Endometrial microvascular endothelial cells (primary cell): ENCODE results near the gene UTS2B. TPM values are rescaled to one million over a fixed set of nuclear protein-coding genes. Genes with fewer than 3 reads are reported as not detected.

ENCODE experiments used
- in situ Hi-C: cut with HindIII; loops from 2 replicates; pipeline ENCODE4 v1.10.0; 2017; ENCODE audit warnings: low sequenced_read_pairs, low pct_unique_long_range_greater_than_20kb; ENCODE audit errors: inconsistent ontology term
- total RNA-seq: library from RNA; depleted of rRNA; stranded (reverse); fragments of >200 nt; gene quantifications from one replicate; pipeline ENCODE4 v1.2.3, GENCODE V29; 2015; ENCODE audit errors: inconsistent ontology term

Gene UTS2B
- total RNA-seq, 1 donor from 2014 or later = not detected

DNA sequence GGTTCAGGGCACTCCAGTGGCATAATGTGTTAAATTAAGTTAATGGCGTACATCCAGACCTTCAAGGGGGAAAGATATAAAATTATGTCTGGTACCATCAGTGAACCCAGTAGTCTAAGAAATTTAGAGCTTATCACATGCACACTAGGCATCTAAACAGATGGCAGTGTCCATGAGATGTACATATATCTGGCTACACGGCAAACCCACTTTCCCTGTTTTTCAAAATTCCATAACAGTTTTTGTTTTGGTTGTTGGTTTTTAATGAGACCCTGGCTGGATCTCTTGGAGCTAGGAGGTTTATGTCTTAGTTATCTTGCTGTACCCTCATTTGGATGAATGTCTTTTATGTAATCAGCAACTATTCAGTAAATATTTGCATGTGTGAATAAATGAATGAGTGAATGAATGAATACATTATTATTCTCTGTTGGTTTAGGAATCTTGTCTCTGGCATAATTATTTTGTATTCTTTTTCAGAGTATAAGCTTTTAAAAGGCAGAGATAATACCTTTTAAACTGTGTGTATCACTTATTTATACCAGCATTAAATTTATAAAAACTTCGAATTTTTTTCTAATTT, 3.1 kb upstream of the UTS2B start:
- in situ Hi-C loops = no loop called here

- in situ Hi-C loops = no loop called here
Observed at GRCh38 chr3:191331388-191331787, 1.1 kb upstream of the UTS2B start.

- in situ Hi-C loops = no loop called here
Observed at GRCh38 chr3:191330530-191331048, 263 bp upstream of the UTS2B start.

GRCh38 chr3:191328962-191329653, 1.2 kb downstream of the UTS2B start, which contains the start of gene CCDC50:
Gene CCDC50, plus strand, starts transcription at chr3:191329394. Its CDS starts 281 bp downstream, at chr3:191329675.
- in situ Hi-C loops = no loop called here

DNA sequence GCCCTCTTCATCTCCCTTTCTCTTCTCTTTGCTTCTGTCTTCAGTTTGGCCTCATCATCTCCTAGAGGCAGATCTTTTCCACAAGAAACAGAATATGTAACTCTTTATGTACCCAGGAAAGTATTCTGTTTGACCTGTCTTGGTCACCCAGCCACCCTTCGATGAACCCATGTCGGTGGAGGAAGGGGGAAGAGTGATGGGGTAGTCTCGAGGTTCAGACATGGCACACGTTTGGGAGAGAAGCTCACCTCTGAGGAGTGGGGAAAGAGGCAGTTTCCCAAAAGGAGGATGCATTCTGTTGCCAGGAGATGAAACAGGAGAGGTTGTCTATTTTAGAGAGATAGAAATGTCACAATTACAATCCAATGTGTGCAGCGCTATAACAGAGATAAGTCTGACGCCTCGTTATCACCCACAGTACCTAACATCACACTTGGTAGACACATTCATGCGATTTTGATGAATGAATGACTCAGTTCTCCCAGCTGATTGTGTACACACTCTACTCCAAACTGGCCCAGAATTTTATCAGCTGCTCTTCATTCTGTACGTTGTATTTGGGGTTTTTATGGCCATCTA, 1.9 kb downstream of the UTS2B start:
- in situ Hi-C loops = no loop called here

DNA sequence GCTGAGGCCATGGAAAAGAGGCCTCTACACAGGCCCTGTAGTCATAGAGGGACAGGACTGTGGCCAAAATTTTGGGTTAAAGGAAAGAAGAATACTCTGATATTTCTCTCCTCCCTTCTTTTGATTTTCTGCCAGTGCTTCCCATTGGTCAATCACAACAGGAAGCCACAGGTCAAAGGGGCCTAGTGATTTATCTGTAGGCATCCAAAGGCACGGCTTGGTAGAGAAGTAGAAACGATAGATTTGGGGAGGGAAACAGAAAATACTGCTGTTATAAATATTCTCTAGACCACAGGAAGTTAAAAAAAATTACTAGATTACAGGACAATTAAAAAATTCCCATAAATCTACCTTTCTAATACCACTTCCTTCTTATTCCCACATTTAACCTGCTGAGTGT, 2.8 kb downstream of the UTS2B start:
- in situ Hi-C loops = no loop called here

DNA sequence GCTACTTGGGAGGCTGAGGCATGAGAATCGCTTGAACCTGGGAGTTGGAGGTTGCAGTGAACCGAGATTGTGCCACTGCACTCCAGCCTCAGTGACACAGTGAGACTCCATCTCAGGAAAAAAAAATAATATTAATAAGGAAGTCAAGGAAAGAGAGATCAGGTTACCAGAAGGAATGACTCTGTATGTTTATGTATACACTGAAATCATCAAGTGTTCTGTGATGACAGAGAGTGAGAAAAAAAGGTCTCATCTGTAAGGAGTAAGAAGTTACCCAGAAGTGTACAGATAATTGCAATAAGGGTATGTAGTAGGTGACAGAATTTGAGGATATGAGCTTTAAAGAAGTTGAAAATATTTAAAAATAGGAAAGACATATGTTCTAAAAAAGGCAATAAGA, 5.4 kb downstream of the UTS2B start:
- in situ Hi-C loops = no loop called here

DNA sequence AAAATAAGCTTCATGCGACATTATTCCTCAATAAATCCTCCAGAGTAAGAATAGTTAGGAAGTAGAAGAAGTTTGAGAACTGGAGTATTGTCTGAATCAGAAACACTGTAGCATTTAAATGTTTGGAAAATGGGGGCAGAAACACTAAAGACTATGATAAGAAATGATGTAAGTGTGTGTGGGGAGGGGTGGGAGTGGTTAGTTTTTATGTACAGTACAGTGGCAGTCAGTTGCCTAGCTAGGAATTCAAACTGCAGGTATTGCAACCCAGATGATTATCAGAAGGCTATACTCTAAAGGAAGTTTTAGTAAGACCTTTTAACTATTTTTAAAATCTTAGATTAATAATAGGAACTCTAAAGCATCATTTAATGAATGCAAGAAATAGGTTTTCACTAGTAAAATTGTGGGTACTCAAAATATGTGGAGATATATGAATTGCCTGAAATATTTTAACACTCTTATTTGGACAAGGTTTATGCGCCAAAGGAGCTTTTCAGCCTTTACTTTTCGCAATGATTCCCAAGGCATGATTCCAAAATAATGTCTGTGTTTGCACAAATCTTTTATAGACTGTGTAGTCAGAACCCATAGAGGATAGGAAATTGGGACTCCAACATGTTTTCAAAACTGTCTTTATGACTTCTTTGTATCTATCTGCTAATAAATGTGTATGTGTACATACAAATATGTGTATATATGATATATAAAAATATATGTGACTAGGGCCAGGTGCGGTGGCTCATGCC, 9.1 kb downstream of the UTS2B start:
- in situ Hi-C loops = no loop called here

GRCh38 chr3:191320316-191320715, 10.0 kb downstream of the UTS2B start:
- in situ Hi-C loops = no loop called here

GRCh38 chr3:191316876-191317603, 13.3 kb downstream of the UTS2B start:
- in situ Hi-C loops = no loop called here

DNA sequence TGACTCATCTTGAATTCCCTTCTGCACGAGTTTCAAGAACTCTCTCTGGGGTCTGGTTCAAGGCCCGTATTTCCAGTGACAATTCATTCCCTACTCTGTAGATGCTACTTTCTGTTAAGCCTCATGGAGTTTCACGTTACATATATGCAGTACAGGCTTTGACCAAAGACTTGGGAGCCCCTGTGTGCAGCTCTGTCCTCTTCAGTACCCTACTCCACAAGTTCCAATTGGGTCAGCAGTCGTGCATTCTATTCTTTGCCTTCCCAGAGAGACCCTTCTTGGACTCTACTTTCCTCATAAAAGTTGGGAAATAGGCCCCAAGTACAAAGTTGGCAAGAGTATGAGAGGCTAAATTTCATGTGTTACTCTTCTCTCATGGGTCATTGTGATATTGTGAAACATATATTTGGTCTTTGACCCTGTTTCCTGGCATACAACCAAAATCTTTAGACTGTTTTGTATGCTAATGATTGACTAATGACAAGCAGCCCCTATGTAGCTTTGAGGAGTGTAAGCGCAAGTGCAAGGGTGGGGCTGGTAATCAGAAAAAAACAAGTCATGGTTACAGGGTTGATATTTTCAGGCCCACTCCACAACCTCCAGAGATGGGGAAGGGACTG, 16.1 kb downstream of the UTS2B start:
- in situ Hi-C loops = no loop called here

DNA sequence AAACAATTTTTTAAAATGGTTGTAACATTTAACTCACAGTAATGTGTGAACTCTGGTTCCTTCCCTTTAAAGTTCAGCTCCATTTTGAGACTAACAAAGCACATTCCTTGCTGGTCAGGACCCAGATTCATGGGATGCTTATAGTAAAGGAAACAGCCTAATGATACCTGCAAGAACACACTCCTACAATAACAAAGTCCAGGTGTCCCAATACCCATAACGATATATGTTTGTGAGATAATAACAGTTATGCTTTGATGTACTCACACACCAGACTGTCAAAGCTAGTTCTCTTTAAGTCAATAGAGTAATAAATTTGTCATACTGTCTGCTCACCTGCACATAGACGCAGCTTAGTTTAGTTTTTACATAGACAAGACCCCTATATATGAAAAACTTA, 17.0 kb downstream of the UTS2B start:
- in situ Hi-C loops = no loop called here

GRCh38 chr3:191307341-191307740, 23.0 kb downstream of the UTS2B start:
- in situ Hi-C loops = no loop called here

DNA sequence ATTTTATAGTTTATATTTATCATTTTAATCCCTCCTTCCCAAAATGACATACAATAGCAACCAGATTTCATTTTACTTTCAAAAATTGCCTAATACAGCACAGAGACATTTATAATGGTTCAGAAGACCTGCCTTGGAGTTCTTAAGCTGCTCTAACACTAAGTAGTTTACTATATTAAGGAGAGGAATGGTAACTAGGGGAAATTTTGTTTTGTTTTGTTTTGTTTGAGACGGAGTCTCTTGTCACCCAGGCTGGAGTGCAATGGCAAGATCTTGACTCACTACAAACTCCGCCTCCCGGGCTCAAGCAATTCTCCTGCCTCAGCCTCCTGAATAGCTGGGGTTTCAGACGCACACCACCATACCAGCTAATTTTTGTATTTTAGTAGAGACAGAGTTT, 23.9 kb downstream of the UTS2B start:
- in situ Hi-C loops = no loop called here

- in situ Hi-C loops = no loop called here
Observed at GRCh38 chr3:191303596-191303995, 26.7 kb downstream of the UTS2B start.

DNA sequence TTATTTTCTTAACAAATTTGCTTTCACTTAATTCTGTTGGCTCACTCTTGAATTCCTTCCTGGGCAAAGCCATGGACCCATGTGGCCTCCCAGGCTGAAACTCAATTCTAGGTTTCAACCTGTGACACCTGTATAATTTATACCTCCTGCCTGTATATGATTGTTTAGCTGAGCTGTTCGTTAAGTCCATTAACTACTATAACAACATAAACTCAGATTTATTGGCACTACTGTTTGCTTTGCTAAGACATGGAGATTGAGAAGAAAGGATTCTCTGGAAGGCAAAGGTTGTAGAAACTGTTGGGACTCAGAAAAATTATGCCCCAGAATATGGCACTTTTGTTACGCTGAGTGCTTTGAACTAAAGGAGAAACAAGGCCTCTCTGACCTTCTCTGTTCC, 27.9 kb downstream of the UTS2B start:
- in situ Hi-C loops = no loop called here

- in situ Hi-C loops = no loop called here
Observed at GRCh38 chr3:191301782-191302411, 28.4 kb downstream of the UTS2B start.

- in situ Hi-C loops = no loop called here
Observed at GRCh38 chr3:191301017-191301416, 29.3 kb downstream of the UTS2B start.
